Transverse colon (tissue), 4 donors: ENCODE measurements around the gene RBFOX2. TPM values are rescaled to one million over a fixed set of nuclear protein-coding genes. Genes with fewer than 3 reads are reported as not detected.

Source experiments
- DNase-seq: peaks from one replicate; pipeline ENCODE4 v3.0.0-alpha.2; 2019
- H3K27ac ChIP-seq, 4 donors: fragments of 200-600 bp; sonication (generic); 2 replicates each; pipeline ENCODE4 v1.5.1; 2016 to 2018; ENCODE audit warnings: inconsistent platforms in 4 of 4
- H3K27me3 ChIP-seq: fragments of 200-600 bp; sonication (generic); 2 replicates; pipeline ENCODE4 v1.5.1; 2017; ENCODE audit warnings: inconsistent platforms
- H3K36me3 ChIP-seq, 4 donors: fragments of 200-600 bp; sonication (generic); 2 replicates each; pipeline ENCODE4 v1.5.1; 2017 to 2019; ENCODE audit warnings: inconsistent platforms in 4 of 4
- H3K4me1 ChIP-seq, 4 donors: fragments of 200-600 bp; sonication (generic); 2 replicates each; pipeline ENCODE4 v1.5.1; 2017 to 2020; ENCODE audit warnings: inconsistent platforms in 4 of 4
- H3K4me3 ChIP-seq, 4 donors: fragments of 200-600 bp; sonication (generic); 1 replicate in 1 of 4; 2 replicates in 3 of 4; pipeline versions ENCODE4 v1.5.1 to v1.6.1; 2017 to 2019; ENCODE audit warnings: inconsistent platforms in 4 of 4
- H3K9me3 ChIP-seq, 2 donors: fragments of 200-600 bp; sonication (generic); 2 replicates each; pipeline ENCODE4 v1.5.1; 2017 to 2019; ENCODE audit warnings: inconsistent platforms in 2 of 2
- EP300 ChIP-seq: sonication (generic); formaldehyde crosslinking; IDR thresholded peaks from one replicate; pipeline ENCODE4 v1.6.1; 2017; ENCODE audit warnings: antibody characterized with exemption, low read depth
- POLR2A ChIP-seq: fragments of 450-650 bp; IDR thresholded peaks from one replicate; pipeline ENCODE4 v1.6.1; 2016; ENCODE audit warnings: antibody characterized with exemption, mild to moderate bottlenecking, moderate library complexity
- POLR2AphosphoS5 ChIP-seq, 3 donors: sonication (generic); formaldehyde crosslinking; IDR thresholded peaks; one replicate each; pipeline ENCODE4 v1.6.1; 2016; ENCODE audit warnings: antibody characterized with exemption in 3 of 3
- WGBS, 2 donors: methylation state at CpG; one replicate each; pipeline ENCODE4 v1.1.5; 2018; ENCODE audit warnings: low coverage in 1 of 2; 5-methylcytosine and 5-hydroxymethylcytosine counted together
- in situ Hi-C, 4 donors: fragments of 200-750 bp; cut with MboI; loops; one replicate each; pipeline versions ENCODE4 v1.15.0 to v1.15.1; 2017; ENCODE audit warnings: low sequenced_read_pairs in 3 of 4, low pct_ligation_motif_present in 1 of 4, low pct_unique_long_range_greater_than_20kb in 1 of 4
- intact Hi-C: fragments of 100-400 bp; cut with DNase I; formaldehyde crosslinking; loops from one replicate; pipeline ENCODE4 v1.15.1; 2023; ENCODE audit warnings: low total_unique reads
- total RNA-seq, 4 donors: library from RNA; depleted of rRNA; stranded (reverse); fragments of >200 nt; gene quantifications; one replicate each; pipeline ENCODE4 v1.1.0, GENCODE V29; 2016
- TF ChIP-seq, protein P1 (sequence below), 5 experiments: fragments of 200-600 bp in 3 of 5; fragments of 450-650 bp in 2 of 5; sonication (generic) in 3 of 5; IDR thresholded peaks; 1 replicate in 2 of 5; 2 replicates in 3 of 5; pipeline ENCODE4 v1.5.1; 2016 to 2017; ENCODE audit warnings: antibody characterized with exemption in 5 of 5, inconsistent platforms in 3 of 5, mild to moderate bottlenecking in 2 of 5, moderate library complexity in 1 of 5

Gene RBFOX2
- total RNA-seq, 4 donors from 2014 or later = 27.3 to 61.1 (median 43.1) TPM

GRCh38 chr22:35872451-35872850 lies 156.2 kb downstream of the RBFOX2 start:
- no peak overlapping the region for H3K4me3 ChIP-seq
- no peak overlapping the region for H3K27ac ChIP-seq
- no peaks in the 10 kb centered on the region for H3K36me3 ChIP-seq
- no peaks in the 10 kb centered on the region for H3K27me3 ChIP-seq
- no peak for TF ChIP-seq POLR2A
- TF ChIP-seq, protein P1, sequence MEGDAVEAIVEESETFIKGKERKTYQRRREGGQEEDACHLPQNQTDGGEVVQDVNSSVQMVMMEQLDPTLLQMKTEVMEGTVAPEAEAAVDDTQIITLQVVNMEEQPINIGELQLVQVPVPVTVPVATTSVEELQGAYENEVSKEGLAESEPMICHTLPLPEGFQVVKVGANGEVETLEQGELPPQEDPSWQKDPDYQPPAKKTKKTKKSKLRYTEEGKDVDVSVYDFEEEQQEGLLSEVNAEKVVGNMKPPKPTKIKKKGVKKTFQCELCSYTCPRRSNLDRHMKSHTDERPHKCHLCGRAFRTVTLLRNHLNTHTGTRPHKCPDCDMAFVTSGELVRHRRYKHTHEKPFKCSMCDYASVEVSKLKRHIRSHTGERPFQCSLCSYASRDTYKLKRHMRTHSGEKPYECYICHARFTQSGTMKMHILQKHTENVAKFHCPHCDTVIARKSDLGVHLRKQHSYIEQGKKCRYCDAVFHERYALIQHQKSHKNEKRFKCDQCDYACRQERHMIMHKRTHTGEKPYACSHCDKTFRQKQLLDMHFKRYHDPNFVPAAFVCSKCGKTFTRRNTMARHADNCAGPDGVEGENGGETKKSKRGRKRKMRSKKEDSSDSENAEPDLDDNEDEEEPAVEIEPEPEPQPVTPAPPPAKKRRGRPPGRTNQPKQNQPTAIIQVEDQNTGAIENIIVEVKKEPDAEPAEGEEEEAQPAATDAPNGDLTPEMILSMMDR (IDR thresholded peaks at IDR 0.05) = no peak
- no peak for TF ChIP-seq EP300
- no peak for TF ChIP-seq POLR2AphosphoS5 (IDR thresholded peaks at IDR 0.05)
- 86% methylated on average over 13 of the region's 13 CpGs; no CpG with 5 or more reads in 1 of the 2 donors for WGBS, 2 donors
- peaks cover 0 to 4% (median 2%) of the 10 kb centered on the region in 4 donors for H3K4me1 ChIP-seq
- H3K9me3 ChIP-seq = no peaks in the 10 kb centered on the region
- in situ Hi-C loops = no loop called here
- intact Hi-C loops = no loop called here
- no peak for DNase-seq

GRCh38 chr22:35870517-35871293 lies 157.9 kb downstream of the RBFOX2 start:
- peak overlapping the region in 1 of 4 donors; percentile 31 for H3K27ac ChIP-seq
- DNase-seq = no peak
- no peaks in the 10 kb centered on the region for H3K36me3 ChIP-seq
- intact Hi-C loops (no loop called here), in situ Hi-C loops (no loop called here)
- peaks cover 0 to 13% (median 5%) of the 10 kb centered on the region in 4 donors for H3K4me1 ChIP-seq
- H3K27me3 ChIP-seq = no peaks in the 10 kb centered on the region
- no peak for TF ChIP-seq POLR2AphosphoS5 (IDR thresholded peaks at IDR 0.05)
- TF ChIP-seq POLR2A = no peak
- TF ChIP-seq EP300 = no peak
- no peaks in the 10 kb centered on the region for H3K9me3 ChIP-seq
- WGBS, 2 donors = 81 to 96% methylated on average over 3 of the region's 3 CpGs
- H3K4me3 ChIP-seq = no peak overlapping the region

DNA sequence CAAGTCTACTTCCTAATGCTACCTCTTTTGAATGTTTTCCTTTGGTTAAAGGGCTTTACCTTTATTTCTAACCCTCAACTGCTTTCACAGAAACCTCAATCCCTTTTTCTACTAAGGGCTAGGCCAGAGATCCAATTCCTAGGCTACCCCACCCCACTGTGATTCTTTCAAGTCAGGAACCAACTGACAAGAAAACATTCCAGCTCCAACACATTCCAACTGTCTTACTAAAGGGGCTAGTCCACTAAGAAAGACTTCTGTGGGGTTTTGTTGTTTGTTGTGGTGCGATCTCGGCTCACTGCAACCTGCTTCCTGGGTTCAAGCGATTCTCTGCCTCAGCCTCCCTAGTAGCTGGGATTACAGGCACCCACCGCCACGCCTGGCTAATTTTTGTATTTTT lies 159.7 kb downstream of the RBFOX2 start:
- DNase-seq = no peak
- H3K4me3 ChIP-seq = no peak overlapping the region
- WGBS, 2 donors = 94 to 100% methylated on average over 3 to 5 of the region's 5 CpGs
- H3K36me3 ChIP-seq = no peaks in the 10 kb centered on the region
- in situ Hi-C loops (no loop called here), intact Hi-C loops (no loop called here)
- peak overlapping the region in 2 of 4 donors; percentile 29 to 31 for H3K27ac ChIP-seq
- H3K9me3 ChIP-seq = no peaks in the 10 kb centered on the region
- H3K27me3 ChIP-seq = no peaks in the 10 kb centered on the region
- no peak for TF ChIP-seq POLR2A
- no peak for TF ChIP-seq EP300
- TF ChIP-seq, protein P1 (IDR thresholded peaks at IDR 0.05) = no peak
- TF ChIP-seq POLR2AphosphoS5 (IDR thresholded peaks at IDR 0.05) = no peak
- H3K4me1 ChIP-seq = peaks cover 0 to 22% (median 12%) of the 10 kb centered on the region in 4 donors

DNA sequence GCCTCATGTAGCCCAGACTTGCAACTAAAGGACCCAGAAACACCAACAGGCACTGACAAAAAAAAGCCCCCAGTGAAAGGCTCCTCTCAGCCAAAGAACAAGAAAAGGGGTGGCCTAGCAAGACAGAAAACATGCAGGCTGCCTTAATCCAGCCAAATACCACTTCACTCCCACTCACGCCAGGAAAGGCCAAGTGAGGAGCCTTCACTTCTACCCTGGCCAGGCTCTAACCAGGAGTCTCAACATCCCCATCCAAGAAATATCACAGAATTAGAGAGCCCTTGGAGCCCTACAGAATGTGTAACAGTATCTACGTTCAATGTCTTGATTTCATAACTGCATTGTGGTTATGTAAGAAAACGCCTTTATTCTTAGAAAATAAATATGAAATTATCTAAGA lies 162.0 kb downstream of the RBFOX2 start:
- DNase-seq = no peak
- Histone ChIP-seq H3K36me3 (no peaks in the 10 kb centered on the region), H3K27ac (peak overlapping the region in 3 of 4 donors; percentile 1 to 32 (median 25)), H3K27me3 (no peaks in the 10 kb centered on the region), H3K4me3 (no peak overlapping the region), H3K4me1 (peaks cover 0 to 30% (median 13%) of the 10 kb centered on the region in 4 donors), H3K9me3 (no peaks in the 10 kb centered on the region)
- intact Hi-C loops (no loop called here), in situ Hi-C loops (no loop called here)
- WGBS, 2 donors = 70 to 83% methylated on average over 2 to 3 of the region's 3 CpGs
- TF ChIP-seq, protein P1 (IDR thresholded peaks at IDR 0.05) = no peak
- no peak for TF ChIP-seq POLR2A
- TF ChIP-seq POLR2AphosphoS5 (IDR thresholded peaks at IDR 0.05) = no peak
- TF ChIP-seq EP300 = no peak
